ENCODE measurements around the gene ZNF384.

Gene ZNF384

DNA sequence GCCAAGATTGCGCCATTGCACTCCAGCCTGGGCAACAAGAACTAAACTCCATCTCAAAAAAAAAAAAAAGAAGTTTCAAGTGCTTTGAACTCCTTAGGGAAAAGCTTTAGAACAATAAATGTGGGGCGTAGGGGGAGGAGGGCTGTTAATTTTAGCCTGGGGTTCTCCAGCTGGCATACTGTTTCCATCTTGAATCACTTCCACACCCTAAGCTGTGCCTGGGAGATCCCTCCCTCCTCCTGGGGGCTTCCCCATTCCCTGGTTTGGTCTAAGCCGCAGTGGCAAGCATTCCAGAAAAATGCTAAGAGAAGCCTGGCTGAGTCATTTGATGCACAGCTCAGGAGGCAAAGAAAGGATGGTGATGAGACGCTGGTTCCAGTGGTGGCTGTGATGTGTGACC lies 2.3 kb upstream of the ZNF384 start:
- H3K4me3 ChIP-seq (ENCODE audit: low read depth, low read length): no peak overlapping the region
- peak; percentile 69 for DNase-seq (ENCODE audit: low read depth)
- no peak for TF ChIP-seq POLR2A (IDR thresholded peaks at IDR 0.05; ENCODE audit: extremely low read depth, insufficient read length)
- TF ChIP-seq MYC (IDR thresholded peaks at IDR 0.05; ENCODE audit: low read depth, low read length): no peak
- TF ChIP-seq MAX (IDR thresholded peaks at IDR 0.05; ENCODE audit: low read depth, low read length): no peak
- TF ChIP-seq, protein P1, sequence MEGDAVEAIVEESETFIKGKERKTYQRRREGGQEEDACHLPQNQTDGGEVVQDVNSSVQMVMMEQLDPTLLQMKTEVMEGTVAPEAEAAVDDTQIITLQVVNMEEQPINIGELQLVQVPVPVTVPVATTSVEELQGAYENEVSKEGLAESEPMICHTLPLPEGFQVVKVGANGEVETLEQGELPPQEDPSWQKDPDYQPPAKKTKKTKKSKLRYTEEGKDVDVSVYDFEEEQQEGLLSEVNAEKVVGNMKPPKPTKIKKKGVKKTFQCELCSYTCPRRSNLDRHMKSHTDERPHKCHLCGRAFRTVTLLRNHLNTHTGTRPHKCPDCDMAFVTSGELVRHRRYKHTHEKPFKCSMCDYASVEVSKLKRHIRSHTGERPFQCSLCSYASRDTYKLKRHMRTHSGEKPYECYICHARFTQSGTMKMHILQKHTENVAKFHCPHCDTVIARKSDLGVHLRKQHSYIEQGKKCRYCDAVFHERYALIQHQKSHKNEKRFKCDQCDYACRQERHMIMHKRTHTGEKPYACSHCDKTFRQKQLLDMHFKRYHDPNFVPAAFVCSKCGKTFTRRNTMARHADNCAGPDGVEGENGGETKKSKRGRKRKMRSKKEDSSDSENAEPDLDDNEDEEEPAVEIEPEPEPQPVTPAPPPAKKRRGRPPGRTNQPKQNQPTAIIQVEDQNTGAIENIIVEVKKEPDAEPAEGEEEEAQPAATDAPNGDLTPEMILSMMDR (IDR thresholded peaks at IDR 0.05; ENCODE audit: low read depth, low read length): no peak

GRCh38 chr12:6688543-6688998 lies 604 bp downstream of the ZNF384 start:
- DNase-seq (ENCODE audit: low read depth): peak; percentile 77
- H3K4me3 ChIP-seq (ENCODE audit: low read depth, low read length): peak overlapping the region; percentile 94
- TF ChIP-seq, protein P1 (IDR thresholded peaks at IDR 0.05; ENCODE audit: low read depth, low read length): no peak
- TF ChIP-seq MYC (IDR thresholded peaks at IDR 0.05; ENCODE audit: low read depth, low read length): no peak
- peak; percentile 42; the same call in 1 of the 2 replicates for TF ChIP-seq MAX (IDR thresholded peaks at IDR 0.05; ENCODE audit: low read depth, low read length)

- TF ChIP-seq MAX (IDR thresholded peaks at IDR 0.05; ENCODE audit: low read depth, low read length) (no peak), MYC (IDR thresholded peaks at IDR 0.05; ENCODE audit: low read depth, low read length) (no peak), POLR2A (IDR thresholded peaks at IDR 0.05; ENCODE audit: extremely low read depth, insufficient read length) (no peak)
- TF ChIP-seq, protein P1 (IDR thresholded peaks at IDR 0.05; ENCODE audit: low read depth, low read length): no peak
- no peak for DNase-seq (ENCODE audit: low read depth)
- peak overlapping the region; percentile 2 for H3K4me3 ChIP-seq (ENCODE audit: low read depth, low read length)
Measured at GRCh38 chr12:6685814-6686213, 3.4 kb downstream of the ZNF384 start.

- peak overlapping the region; percentile 14 for H3K4me3 ChIP-seq (ENCODE audit: low read depth, low read length)
- DNase-seq (ENCODE audit: low read depth): peak; percentile 75
- TF ChIP-seq MYC (IDR thresholded peaks at IDR 0.05; ENCODE audit: low read depth, low read length): no peak
- TF ChIP-seq, protein P1 (IDR thresholded peaks at IDR 0.05; ENCODE audit: low read depth, low read length): peak; percentile 57
Measured at GRCh38 chr12:6684609-6685008, 4.6 kb downstream of the ZNF384 start.

- no peak for DNase-seq (ENCODE audit: low read depth)
- TF ChIP-seq POLR2A (IDR thresholded peaks at IDR 0.05; ENCODE audit: extremely low read depth, insufficient read length): no peak
- TF ChIP-seq, protein P1 (IDR thresholded peaks at IDR 0.05; ENCODE audit: low read depth, low read length): no peak
- TF ChIP-seq MAX (IDR thresholded peaks at IDR 0.05; ENCODE audit: low read depth, low read length): no peak
- no peak for TF ChIP-seq MYC (IDR thresholded peaks at IDR 0.05; ENCODE audit: low read depth, low read length)
- H3K4me3 ChIP-seq (ENCODE audit: low read depth, low read length): no peak overlapping the region
Measured at GRCh38 chr12:6676962-6677361, 12.2 kb downstream of the ZNF384 start.

DNA sequence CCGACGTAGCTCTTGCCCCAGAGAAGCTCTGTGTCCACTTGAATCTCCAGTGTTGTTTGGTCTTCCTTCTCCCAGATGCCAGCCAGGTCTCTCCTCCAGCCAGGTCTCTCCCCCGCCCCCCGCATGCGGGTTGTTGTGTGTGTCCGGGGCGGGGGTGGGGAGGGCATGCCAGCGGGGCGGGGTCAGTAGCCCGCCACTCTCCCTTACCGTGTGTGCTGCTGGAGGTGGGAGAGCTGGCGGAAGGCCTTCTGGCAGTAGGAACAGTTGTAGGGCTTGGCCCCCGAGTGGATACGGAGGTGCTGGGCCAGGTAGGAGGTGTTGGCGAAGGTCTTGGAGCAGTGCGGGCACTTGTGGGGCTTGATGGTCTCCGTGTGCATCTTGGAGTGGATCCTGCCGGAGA lies 17.0 kb downstream of the ZNF384 start:
- TF ChIP-seq, protein P1 (IDR thresholded peaks at IDR 0.05; ENCODE audit: low read depth, low read length): no peak
- TF ChIP-seq POLR2A (IDR thresholded peaks at IDR 0.05; ENCODE audit: extremely low read depth, insufficient read length): no peak
- no peak for TF ChIP-seq MAX (IDR thresholded peaks at IDR 0.05; ENCODE audit: low read depth, low read length)
- no peak for DNase-seq (ENCODE audit: low read depth)
- H3K4me3 ChIP-seq (ENCODE audit: low read depth, low read length): no peak overlapping the region
